GM21529 (cell line): ENCODE measurements around the gene SLC30A5.

Experiments used
- ATAC-seq: cut with Tn5 transposase; IDR thresholded peaks from one replicate; pipeline ENCODE4 v1.9.1; 2021; ENCODE audit not compliant: unreplicated experiment

SLC30A5 gene

GRCh38 chr5:69166686-69167492 is 73.1 kb downstream of the SLC30A5 start, which contains the start of gene CCNB1:
Gene CCNB1 (plus strand): TSS chr5:69167150. CDS start chr5:69167263, 113 bp downstream.
- peak; percentile 99 for ATAC-seq

- ATAC-seq, result no peak
These were observed 73.7 kb downstream of the SLC30A5 start for GRCh38 chr5:69167493-69167855.

GRCh38 chr5:69167929-69168328 is 74.1 kb downstream of the SLC30A5 start:
- ATAC-seq, result no peak

- no peak for ATAC-seq
These were observed 76.7 kb downstream of the SLC30A5 start for GRCh38 chr5:69170495-69170894.

- no peak for ATAC-seq
These were observed 77.2 kb downstream of the SLC30A5 start for GRCh38 chr5:69170969-69171368.
